Uterus (tissue), 2 donors: ENCODE measurements around the gene AASDHPPT.

Source experiments
- CTCF ChIP-seq, 4 experiments: fragments of 200-600 bp in 2 of 4; fragments of 450-650 bp in 2 of 4; sonication (generic) in 2 of 4; IDR thresholded peaks; one replicate each; pipeline ENCODE4 v1.5.1; 2016 to 2019; ENCODE audit warnings: antibody characterized with exemption in 4 of 4, mild to moderate bottlenecking in 2 of 4, moderate library complexity in 1 of 4
- POLR2A ChIP-seq, 2 donors: fragments of 450-650 bp; IDR thresholded peaks; one replicate each; pipeline ENCODE4 v1.6.1; 2016; ENCODE audit warnings: antibody characterized with exemption in 2 of 2, mild to moderate bottlenecking in 1 of 2, moderate library complexity in 1 of 2

- TF ChIP-seq CTCF (IDR thresholded peaks at IDR 0.05): no peak
- no peak for TF ChIP-seq POLR2A (IDR thresholded peaks at IDR 0.05)
Measured at GRCh38 chr11:106061249-106061784, 16.1 kb upstream of the AASDHPPT start.
